Progenitor cell of endocrine pancreas (in vitro differentiated cells): ENCODE data around the gene JPH3. TPM values are rescaled to one million over a fixed set of nuclear protein-coding genes. Genes with fewer than 3 reads are reported as not detected.

Experiments used
- DNase-seq: peaks from one replicate; pipeline ENCODE4 v3.0.0; 2021; ENCODE audit warnings: low spot score; ENCODE audit not compliant: unreplicated experiment
- H3K27ac Mint-ChIP-seq: 2 replicates; pipeline ENCODE4 v1.8.0; 2021; ENCODE audit warnings: mild to moderate bottlenecking, moderate library complexity, mixed read lengths
- H3K27me3 Mint-ChIP-seq: 2 replicates; pipeline ENCODE4 v1.8.0; 2021; ENCODE audit warnings: mixed read lengths
- H3K36me3 Mint-ChIP-seq: 2 replicates; pipeline ENCODE4 v1.8.0; 2022; ENCODE audit warnings: mixed read lengths; ENCODE audit not compliant: insufficient read depth
- H3K4me1 Mint-ChIP-seq: 2 replicates; pipeline ENCODE4 v1.8.0; 2021; ENCODE audit warnings: low read depth, mixed read lengths
- H3K4me3 Mint-ChIP-seq: 2 replicates; pipeline ENCODE4 v1.8.0; 2021; ENCODE audit warnings: low read depth, mild to moderate bottlenecking, moderate library complexity, mixed read lengths
- H3K9me3 Mint-ChIP-seq: 2 replicates; pipeline ENCODE4 v1.8.0; 2021; ENCODE audit warnings: low read depth, mixed read lengths
- total RNA-seq: library from RNA; stranded (reverse); gene quantifications from 2 replicates; pipeline ENCODE4 v1.2.1, GENCODE V29; 2021
- TF ChIP-seq, protein P1 (sequence below): fragments of 200-600 bp; sonication (generic); IDR thresholded peaks from one replicate; pipeline ENCODE4 v1.5.0; 2021; ENCODE audit warnings: antibody characterized with exemption, mild to moderate bottlenecking; ENCODE audit not compliant: unreplicated experiment

The JPH3 gene
- total RNA-seq, 1 donor from 2014 or later, result 26.4 TPM

DNA sequence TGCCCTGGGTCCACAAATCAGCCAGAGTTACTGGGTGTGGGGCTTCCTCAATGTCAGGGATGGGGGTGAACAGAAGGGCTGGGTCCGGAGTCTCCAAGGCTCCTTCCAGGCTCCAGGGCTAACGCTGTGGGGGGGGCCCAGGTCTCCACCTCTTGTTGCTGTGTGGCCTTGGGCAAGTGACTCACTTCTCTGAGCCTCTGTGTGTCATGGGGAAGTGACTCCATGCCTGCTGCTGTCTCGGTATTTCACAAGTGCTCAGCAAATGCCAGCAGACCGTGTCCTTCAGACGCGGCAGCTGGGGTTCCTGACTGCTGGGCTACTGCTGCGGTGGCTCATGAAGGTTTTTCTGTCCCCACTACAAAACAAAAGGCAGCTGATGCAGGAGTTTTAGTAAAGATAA is 26.6 kb downstream of the JPH3 start:
- H3K27ac Mint-ChIP-seq, result no peak overlapping the region
- peaks cover 4% of the 10 kb centered on the region for H3K27me3 Mint-ChIP-seq
- H3K4me3 Mint-ChIP-seq, result no peak overlapping the region
- TF ChIP-seq, protein P1, sequence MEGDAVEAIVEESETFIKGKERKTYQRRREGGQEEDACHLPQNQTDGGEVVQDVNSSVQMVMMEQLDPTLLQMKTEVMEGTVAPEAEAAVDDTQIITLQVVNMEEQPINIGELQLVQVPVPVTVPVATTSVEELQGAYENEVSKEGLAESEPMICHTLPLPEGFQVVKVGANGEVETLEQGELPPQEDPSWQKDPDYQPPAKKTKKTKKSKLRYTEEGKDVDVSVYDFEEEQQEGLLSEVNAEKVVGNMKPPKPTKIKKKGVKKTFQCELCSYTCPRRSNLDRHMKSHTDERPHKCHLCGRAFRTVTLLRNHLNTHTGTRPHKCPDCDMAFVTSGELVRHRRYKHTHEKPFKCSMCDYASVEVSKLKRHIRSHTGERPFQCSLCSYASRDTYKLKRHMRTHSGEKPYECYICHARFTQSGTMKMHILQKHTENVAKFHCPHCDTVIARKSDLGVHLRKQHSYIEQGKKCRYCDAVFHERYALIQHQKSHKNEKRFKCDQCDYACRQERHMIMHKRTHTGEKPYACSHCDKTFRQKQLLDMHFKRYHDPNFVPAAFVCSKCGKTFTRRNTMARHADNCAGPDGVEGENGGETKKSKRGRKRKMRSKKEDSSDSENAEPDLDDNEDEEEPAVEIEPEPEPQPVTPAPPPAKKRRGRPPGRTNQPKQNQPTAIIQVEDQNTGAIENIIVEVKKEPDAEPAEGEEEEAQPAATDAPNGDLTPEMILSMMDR, result no peak
- H3K36me3 Mint-ChIP-seq, result peaks cover 8% of the 10 kb centered on the region
- H3K4me1 Mint-ChIP-seq, result no peaks in the 10 kb centered on the region
- DNase-seq, result no peak
- H3K9me3 Mint-ChIP-seq, result peaks cover 12% of the 10 kb centered on the region

- TF ChIP-seq, protein P1, result no peak
- no peak for DNase-seq
- H3K36me3 Mint-ChIP-seq, result peaks cover 8% of the 10 kb centered on the region
- peaks cover 12% of the 10 kb centered on the region for H3K9me3 Mint-ChIP-seq
- H3K27me3 Mint-ChIP-seq, result peaks cover 4% of the 10 kb centered on the region
- no peak overlapping the region for H3K4me3 Mint-ChIP-seq
- H3K27ac Mint-ChIP-seq, result no peak overlapping the region
- no peaks in the 10 kb centered on the region for H3K4me1 Mint-ChIP-seq
Measured at GRCh38 chr16:87631067-87631466, 28.8 kb downstream of the JPH3 start.

- peaks cover 12% of the 10 kb centered on the region for H3K9me3 Mint-ChIP-seq
- TF ChIP-seq, protein P1, result no peak
- H3K27me3 Mint-ChIP-seq, result peaks cover 4% of the 10 kb centered on the region
- H3K36me3 Mint-ChIP-seq, result peaks cover 8% of the 10 kb centered on the region
- DNase-seq, result no peak
- no peak overlapping the region for H3K27ac Mint-ChIP-seq
- peaks cover 2% of the 10 kb centered on the region for H3K4me1 Mint-ChIP-seq
- no peak overlapping the region for H3K4me3 Mint-ChIP-seq
Measured at GRCh38 chr16:87634411-87634810, 32.1 kb downstream of the JPH3 start.

- H3K4me1 Mint-ChIP-seq, result peaks cover 2% of the 10 kb centered on the region
- peaks cover 8% of the 10 kb centered on the region for H3K36me3 Mint-ChIP-seq
- TF ChIP-seq, protein P1, result peak; percentile 52
- no peak overlapping the region for H3K27ac Mint-ChIP-seq
- no peak overlapping the region for H3K4me3 Mint-ChIP-seq
- H3K27me3 Mint-ChIP-seq, result peaks cover 4% of the 10 kb centered on the region
- peaks cover 10% of the 10 kb centered on the region for H3K9me3 Mint-ChIP-seq
- no peak for DNase-seq
Measured at GRCh38 chr16:87635541-87636049, 33.3 kb downstream of the JPH3 start.

- TF ChIP-seq, protein P1, result peak; percentile 66
- DNase-seq, result peak; percentile 66
Measured at GRCh38 chr16:87636050-87636684, 33.9 kb downstream of the JPH3 start.

More at GRCh38 chr16:87636050-87636684, 33.9 kb downstream of the JPH3 start:
- peaks cover 4% of the 10 kb centered on the region for H3K9me3 Mint-ChIP-seq
- H3K36me3 Mint-ChIP-seq, result peaks cover 3% of the 10 kb centered on the region
- peaks cover under 1% of the 10 kb centered on the region for H3K27me3 Mint-ChIP-seq
- H3K4me1 Mint-ChIP-seq, result peaks cover 2% of the 10 kb centered on the region
- H3K27ac Mint-ChIP-seq, result no peak overlapping the region
- H3K4me3 Mint-ChIP-seq, result no peak overlapping the region
